ENCODE measurements around the gene NNT.
"Not testable (repeated sequence)": the region's sequence is repeated elsewhere in the genome, so short reads cannot be mapped to it uniquely, and the experiment has no call there.

Gene NNT

GRCh38 chr5:43667379-43667778, 64.4 kb downstream of the NNT start:
- not testable (repeated sequence) for DNase-seq (ENCODE audit: low spot score)

- no peak for DNase-seq (ENCODE audit: low spot score)
Observed at GRCh38 chr5:43674536-43674935, 71.6 kb downstream of the NNT start.

- no peak for DNase-seq (ENCODE audit: low spot score)
Observed at GRCh38 chr5:43675357-43675756, 72.4 kb downstream of the NNT start.

GRCh38 chr5:43676083-43676840, 73.3 kb downstream of the NNT start:
- no peak for DNase-seq (ENCODE audit: low spot score)

GRCh38 chr5:43677253-43677652, 74.3 kb downstream of the NNT start:
- DNase-seq (ENCODE audit: low spot score), result no peak

GRCh38 chr5:43679214-43679613, 76.2 kb downstream of the NNT start:
- no peak for DNase-seq (ENCODE audit: low spot score)

- no peak for DNase-seq (ENCODE audit: low spot score)
Observed at GRCh38 chr5:43680286-43680685, 77.3 kb downstream of the NNT start.

- DNase-seq (ENCODE audit: low spot score), result no peak
Observed at GRCh38 chr5:43683884-43684471, 81.0 kb downstream of the NNT start.

GRCh38 chr5:43685252-43685950, 82.4 kb downstream of the NNT start:
- no peak for DNase-seq (ENCODE audit: low spot score)

- DNase-seq (ENCODE audit: low spot score), result no peak
Observed at GRCh38 chr5:43687275-43687674, 84.3 kb downstream of the NNT start.

GRCh38 chr5:43691275-43691674, 88.3 kb downstream of the NNT start:
- no peak for DNase-seq (ENCODE audit: low spot score)

GRCh38 chr5:43691893-43692292, 88.9 kb downstream of the NNT start:
- DNase-seq (ENCODE audit: low spot score), result no peak

- no peak for DNase-seq (ENCODE audit: low spot score)
Observed at GRCh38 chr5:43693411-43693810, 90.4 kb downstream of the NNT start.

- no peak for DNase-seq (ENCODE audit: low spot score)
Observed at GRCh38 chr5:43694027-43694426, 91.0 kb downstream of the NNT start.

GRCh38 chr5:43696444-43696843, 93.5 kb downstream of the NNT start:
- not testable (repeated sequence) for DNase-seq (ENCODE audit: low spot score)

GRCh38 chr5:43699910-43700309, 96.9 kb downstream of the NNT start:
- DNase-seq (ENCODE audit: low spot score), result no peak

- DNase-seq (ENCODE audit: low spot score), result no peak
Observed at GRCh38 chr5:43700601-43701000, 97.6 kb downstream of the NNT start.

- no peak for DNase-seq (ENCODE audit: low spot score)
Observed at GRCh38 chr5:43701227-43701626, 98.2 kb downstream of the NNT start.

- no peak for DNase-seq (ENCODE audit: low spot score)
Observed at GRCh38 chr5:43702293-43702692, 99.3 kb downstream of the NNT start.

- no peak for DNase-seq (ENCODE audit: low spot score)
Observed at GRCh38 chr5:43702815-43703214, 99.8 kb downstream of the NNT start.

- no peak for DNase-seq (ENCODE audit: low spot score)
Observed at GRCh38 chr5:43704243-43704642, 101.3 kb downstream of the NNT start.

- DNase-seq (ENCODE audit: low spot score), result not testable (repeated sequence)
Observed at GRCh38 chr5:43706576-43706975, 103.6 kb downstream of the NNT start.

GRCh38 chr5:43711496-43711895, 108.5 kb downstream of the NNT start:
- peak; percentile 8 for DNase-seq (ENCODE audit: low spot score)
